ENCODE data around the gene LRRTM4. TPM values are rescaled to one million over a fixed set of nuclear protein-coding genes. Genes with fewer than 3 reads are reported as not detected.

Gene LRRTM4
- total RNA-seq, 3 donors from 2014 or later (not counting 1 experiment from before 2014, with no cell fraction given) = not detected

DNA sequence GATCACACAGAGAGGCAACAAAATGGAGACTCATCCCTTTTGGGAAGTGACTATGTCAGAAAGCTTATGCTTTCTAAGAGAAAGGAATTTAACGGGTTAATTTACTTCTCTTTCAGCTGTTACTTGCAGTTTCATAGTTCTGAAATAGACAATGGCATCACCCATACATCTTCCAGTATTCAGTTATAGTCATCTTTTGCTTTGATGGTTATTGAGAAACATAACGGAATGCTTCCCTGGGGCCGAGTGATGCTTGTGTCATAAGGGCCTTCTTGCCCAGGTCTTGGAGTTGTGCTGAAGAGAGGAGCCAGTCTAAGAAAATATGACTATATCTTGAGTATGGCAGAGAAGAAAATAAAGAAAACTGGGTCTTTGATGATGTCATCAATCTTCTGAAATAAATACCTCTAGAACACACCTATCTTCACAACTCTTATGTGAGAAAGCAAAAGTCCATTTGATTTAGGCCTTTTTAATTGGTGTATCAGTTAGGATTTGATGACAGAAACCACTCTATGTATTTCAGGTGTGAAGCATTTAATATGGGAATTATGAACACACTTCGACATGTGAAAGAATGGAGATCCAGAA, 328.2 kb downstream of the LRRTM4 start:
- H3K36me3 ChIP-seq (ENCODE audit: control insufficient read depth, insufficient read depth, low read length) = no peaks in the 10 kb centered on the region

DNA sequence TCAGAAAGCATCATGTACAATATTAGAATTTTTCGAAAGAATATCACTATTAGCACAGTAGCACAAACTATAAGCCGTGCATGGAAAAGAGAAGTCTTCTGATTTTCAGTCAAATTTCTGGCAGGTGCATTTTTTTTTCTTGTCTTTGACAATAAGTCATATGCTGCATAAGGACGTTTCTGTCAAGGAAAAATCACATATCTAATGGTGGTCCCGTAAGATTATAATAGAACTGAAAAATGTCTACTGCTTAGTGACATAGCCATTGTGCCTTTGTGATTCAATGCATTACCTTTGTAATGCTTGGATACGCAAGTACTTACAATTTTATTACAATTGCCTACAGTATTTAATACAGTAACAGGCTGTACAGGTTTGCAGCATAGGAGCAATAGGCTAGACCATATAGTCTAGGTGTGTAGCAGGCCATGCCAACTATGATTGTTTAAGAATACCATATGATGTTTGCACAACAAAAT, 329.3 kb downstream of the LRRTM4 start:
- Histone ChIP-seq H3K27ac (ENCODE audit: low read length) (no peak overlapping the region), H3K4me1 (ENCODE audit: control insufficient read depth, insufficient read depth, low read length) (no peaks in the 10 kb centered on the region), H3K4me3 (ENCODE audit: low read length) (no peak overlapping the region), H3K27me3 (ENCODE audit: control insufficient read depth, insufficient read depth, low read length) (no peaks in the 10 kb centered on the region), H3K9me3 (ENCODE audit: control insufficient read depth, insufficient read depth, low read length) (peaks cover 6% of the 10 kb centered on the region), H3K36me3 (ENCODE audit: control insufficient read depth, insufficient read depth, low read length) (no peaks in the 10 kb centered on the region)
- ATAC-seq = no peak
- Mint-ChIP-seq H3K27me3 (ENCODE audit: low read depth in 2 of 2) (no peaks in the 10 kb centered on the region), H3K4me1 (no peaks in the 10 kb centered on the region), H3K9me3 (peaks cover 6 to 7% of the 10 kb centered on the region in 2 donors), H3K36me3 (no peaks in the 10 kb centered on the region), H3K4me3 (no peak overlapping the region), H3K27ac (no peak overlapping the region)
- no peak for DNase-seq
- TF ChIP-seq, protein P1, sequence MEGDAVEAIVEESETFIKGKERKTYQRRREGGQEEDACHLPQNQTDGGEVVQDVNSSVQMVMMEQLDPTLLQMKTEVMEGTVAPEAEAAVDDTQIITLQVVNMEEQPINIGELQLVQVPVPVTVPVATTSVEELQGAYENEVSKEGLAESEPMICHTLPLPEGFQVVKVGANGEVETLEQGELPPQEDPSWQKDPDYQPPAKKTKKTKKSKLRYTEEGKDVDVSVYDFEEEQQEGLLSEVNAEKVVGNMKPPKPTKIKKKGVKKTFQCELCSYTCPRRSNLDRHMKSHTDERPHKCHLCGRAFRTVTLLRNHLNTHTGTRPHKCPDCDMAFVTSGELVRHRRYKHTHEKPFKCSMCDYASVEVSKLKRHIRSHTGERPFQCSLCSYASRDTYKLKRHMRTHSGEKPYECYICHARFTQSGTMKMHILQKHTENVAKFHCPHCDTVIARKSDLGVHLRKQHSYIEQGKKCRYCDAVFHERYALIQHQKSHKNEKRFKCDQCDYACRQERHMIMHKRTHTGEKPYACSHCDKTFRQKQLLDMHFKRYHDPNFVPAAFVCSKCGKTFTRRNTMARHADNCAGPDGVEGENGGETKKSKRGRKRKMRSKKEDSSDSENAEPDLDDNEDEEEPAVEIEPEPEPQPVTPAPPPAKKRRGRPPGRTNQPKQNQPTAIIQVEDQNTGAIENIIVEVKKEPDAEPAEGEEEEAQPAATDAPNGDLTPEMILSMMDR (IDR thresholded peaks at IDR 0.05) = no peak
- 78% methylated on average over 5 of the region's 5 CpGs for WGBS (ENCODE audit: insufficient coverage)
- intact Hi-C loops (cut with micrococcal nuclease) = no loop called here

More for the DNA sequence above, 328.2 kb downstream of the LRRTM4 start:
- ATAC-seq (no peak), DNase-seq (no peak)
- no peaks in the 10 kb centered on the region for H3K4me1 ChIP-seq (ENCODE audit: control insufficient read depth, insufficient read depth, low read length)
- H3K9me3 ChIP-seq (ENCODE audit: control insufficient read depth, insufficient read depth, low read length) = peaks cover 2% of the 10 kb centered on the region
- Mint-ChIP-seq H3K9me3 (peaks cover 0 to 2% of the 10 kb centered on the region in 2 donors), H3K4me3 (no peak overlapping the region), H3K27me3 (ENCODE audit: low read depth in 2 of 2) (no peaks in the 10 kb centered on the region), H3K4me1 (no peaks in the 10 kb centered on the region), H3K27ac (no peak overlapping the region), H3K36me3 (no peaks in the 10 kb centered on the region)
- TF ChIP-seq, protein P1 (IDR thresholded peaks at IDR 0.05) = no peak
- H3K4me3 ChIP-seq (ENCODE audit: low read length) = no peak overlapping the region
- intact Hi-C loops (cut with micrococcal nuclease) = no loop called here
- 90% methylated on average over 3 of the region's 4 CpGs for WGBS (ENCODE audit: insufficient coverage)
- H3K27ac ChIP-seq (ENCODE audit: low read length) = no peak overlapping the region
- H3K27me3 ChIP-seq (ENCODE audit: control insufficient read depth, insufficient read depth, low read length) = no peaks in the 10 kb centered on the region

DNA sequence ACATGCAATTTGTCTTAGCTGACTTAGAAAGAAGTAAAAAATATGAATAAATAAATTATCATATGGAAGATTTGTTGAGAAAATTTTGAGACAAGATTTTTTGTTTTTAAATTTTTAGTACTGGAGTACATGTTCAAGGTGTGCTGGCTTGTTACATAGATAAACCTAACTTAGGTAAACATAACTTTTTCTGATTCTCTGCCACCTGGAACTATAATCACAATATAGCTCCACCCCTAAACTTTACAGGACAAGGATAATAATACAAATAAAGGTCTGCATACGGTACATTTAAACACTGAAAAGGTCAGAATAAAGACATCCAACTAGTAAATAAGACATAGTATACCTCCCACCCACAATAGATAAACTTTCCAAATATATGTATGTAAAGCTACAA, 330.5 kb downstream of the LRRTM4 start:
- no peaks in the 10 kb centered on the region for H3K27me3 ChIP-seq (ENCODE audit: control insufficient read depth, insufficient read depth, low read length)
- H3K9me3 ChIP-seq (ENCODE audit: control insufficient read depth, insufficient read depth, low read length) = peaks cover 11% of the 10 kb centered on the region
- no peak overlapping the region for H3K27ac ChIP-seq (ENCODE audit: low read length)
- no peak overlapping the region for H3K4me3 ChIP-seq (ENCODE audit: low read length)
- no peaks in the 10 kb centered on the region for H3K36me3 Mint-ChIP-seq
- H3K4me3 Mint-ChIP-seq = no peak overlapping the region
- H3K4me1 ChIP-seq (ENCODE audit: control insufficient read depth, insufficient read depth, low read length) = no peaks in the 10 kb centered on the region
- no CpG with 5 or more reads among the region's 1 CpG for WGBS (ENCODE audit: insufficient coverage)
- H3K9me3 Mint-ChIP-seq = peaks cover 6 to 7% of the 10 kb centered on the region in 2 donors
- ATAC-seq (no peak), DNase-seq (no peak)
- no peak overlapping the region for H3K27ac Mint-ChIP-seq
- TF ChIP-seq, protein P1 (IDR thresholded peaks at IDR 0.05) = no peak
- H3K4me1 Mint-ChIP-seq = no peaks in the 10 kb centered on the region
- no peaks in the 10 kb centered on the region for H3K27me3 Mint-ChIP-seq (ENCODE audit: low read depth in 2 of 2)
- no peaks in the 10 kb centered on the region for H3K36me3 ChIP-seq (ENCODE audit: control insufficient read depth, insufficient read depth, low read length)
- intact Hi-C loops (cut with micrococcal nuclease) = no loop called here

Data from natural killer cell (primary cell).